Measurements from ENCODE around the gene MSH4.

- TF ChIP-seq CTCF (optimal IDR thresholded peaks at IDR 0.05 in 1 of 3, IDR thresholded peaks at IDR 0.05 in 1 of 3, conservative IDR thresholded peaks at IDR 0.05 in 1 of 3; ENCODE audit: extremely low read depth in 1 of 3, insufficient read depth in 2 of 3, low read length in 3 of 3) (no peak), EZH2 (IDR thresholded peaks at IDR 0.05; ENCODE audit: low read length) (no peak)
Observed at GRCh38 chr1:75950176-75950575, 153.5 kb downstream of the MSH4 start.
